ENCODE results near the gene TFDP2. TPM values are rescaled to one million over a fixed set of nuclear protein-coding genes. Genes with fewer than 3 reads are reported as not detected.

Gene TFDP2
- total RNA-seq, 1 experiment from 2014 or later: 55.4 TPM

DNA sequence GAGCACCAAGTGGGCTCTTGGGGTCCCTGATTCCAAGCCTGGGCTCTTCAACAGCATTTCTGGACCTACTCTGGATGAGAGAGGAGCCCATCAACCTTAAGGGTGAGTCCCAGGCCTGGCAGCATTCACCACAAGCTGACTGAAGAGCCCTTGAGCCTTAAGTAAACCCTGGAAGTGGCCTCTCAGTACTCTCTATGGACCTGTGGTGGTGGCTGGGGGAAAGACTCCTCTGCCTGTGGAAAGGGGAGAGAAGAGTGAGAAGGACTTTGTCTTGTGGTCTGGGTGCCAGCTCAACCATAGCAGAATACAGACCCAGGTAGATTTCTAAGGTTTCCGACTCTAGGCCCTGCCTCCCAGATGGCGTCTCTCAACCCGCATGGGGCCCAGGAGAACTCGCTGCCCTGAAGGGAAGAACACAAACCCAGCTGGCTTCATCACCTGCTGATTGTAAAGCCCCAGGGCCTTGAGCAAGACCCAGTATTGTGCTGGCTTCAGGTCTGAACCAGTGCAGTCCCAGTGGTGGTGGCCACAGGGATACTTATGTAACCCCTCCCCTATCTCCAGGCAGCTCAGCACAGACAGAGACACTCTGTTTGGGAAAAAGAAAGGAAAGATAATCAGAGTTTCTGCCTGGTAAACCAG lies 71.4 kb downstream of the TFDP2 start:
- BruUV-seq (replicated peaks): no TSS peak
- DNase-seq (ENCODE audit: low read depth, low spot score) (no peak), ATAC-seq (no peak)
- ChIA-PET RAD21 (ENCODE audit: low non-redundant PET in 1 of 2, low total read pairs in 2 of 2, uncharacterized antibody in 2 of 2, unreplicated experiment in 2 of 2) (no interaction called here), CTCF (no interaction called here), POLR2A (no interaction called here)
- Histone ChIP-seq H3K79me2 (ENCODE audit: insufficient read depth, low read length) (no peaks in the 10 kb centered on the region), H3K4me2 (ENCODE audit: low read length) (no peak overlapping the region), H3K27me3 (ENCODE audit: insufficient read depth, low read length) (no peaks in the 10 kb centered on the region), H4K20me1 (ENCODE audit: insufficient read depth) (no peaks in the 10 kb centered on the region), H2AFZ (ENCODE audit: low read depth, low read length, poor library complexity, severe bottlenecking) (no peak overlapping the region), H3K4me1 (ENCODE audit: control insufficient read depth in 1 of 2, insufficient read depth in 2 of 2, low read length in 2 of 2) (no peaks in the 10 kb centered on the region), H3K9ac (ENCODE audit: low read length) (no peak overlapping the region), H3K9me2 (ENCODE audit: insufficient read depth) (no peaks in the 10 kb centered on the region), H3K36me3 (ENCODE audit: control insufficient read depth in 1 of 2, insufficient read depth in 2 of 2, low read length in 2 of 2) (no peaks in the 10 kb centered on the region), H3K9me3 (ENCODE audit: control insufficient read depth in 1 of 2, insufficient read depth in 1 of 2, low read depth in 1 of 2, low read length in 2 of 2) (no peaks in the 10 kb centered on the region), H3K4me3 (replicated peaks in 1 of 2; ENCODE audit: low read depth in 1 of 2, low read length in 2 of 2) (no peak overlapping the region), H3K27ac (ENCODE audit: low read depth, low read length) (no peak overlapping the region)
- TF ChIP-seq, protein P1, sequence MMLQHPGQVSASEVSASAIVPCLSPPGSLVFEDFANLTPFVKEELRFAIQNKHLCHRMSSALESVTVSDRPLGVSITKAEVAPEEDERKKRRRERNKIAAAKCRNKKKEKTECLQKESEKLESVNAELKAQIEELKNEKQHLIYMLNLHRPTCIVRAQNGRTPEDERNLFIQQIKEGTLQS (IDR thresholded peaks at IDR 0.05): no peak
- TF ChIP-seq EGR1 (IDR thresholded peaks at IDR 0.05; ENCODE audit: low read depth) (no peak), ELF1 (IDR thresholded peaks at IDR 0.05; ENCODE audit: borderline replicate concordance, low read depth) (no peak), POLR2A (IDR thresholded peaks at IDR 0.05; ENCODE audit: borderline replicate concordance, extremely low read depth, insufficient read depth, insufficient read length) (no peak), EZH2 (IDR thresholded peaks at IDR 0.05) (no peak), YY1 (IDR thresholded peaks at IDR 0.05; ENCODE audit: extremely low read depth, insufficient replicate concordance, low read depth, low read length) (no peak), EZH2phosphoT487 (IDR thresholded peaks at IDR 0.05; ENCODE audit: borderline replicate concordance) (no peak), CEBPB (IDR thresholded peaks at IDR 0.05; ENCODE audit: low read depth) (no peak)
- TF ChIP-seq, protein P2, sequence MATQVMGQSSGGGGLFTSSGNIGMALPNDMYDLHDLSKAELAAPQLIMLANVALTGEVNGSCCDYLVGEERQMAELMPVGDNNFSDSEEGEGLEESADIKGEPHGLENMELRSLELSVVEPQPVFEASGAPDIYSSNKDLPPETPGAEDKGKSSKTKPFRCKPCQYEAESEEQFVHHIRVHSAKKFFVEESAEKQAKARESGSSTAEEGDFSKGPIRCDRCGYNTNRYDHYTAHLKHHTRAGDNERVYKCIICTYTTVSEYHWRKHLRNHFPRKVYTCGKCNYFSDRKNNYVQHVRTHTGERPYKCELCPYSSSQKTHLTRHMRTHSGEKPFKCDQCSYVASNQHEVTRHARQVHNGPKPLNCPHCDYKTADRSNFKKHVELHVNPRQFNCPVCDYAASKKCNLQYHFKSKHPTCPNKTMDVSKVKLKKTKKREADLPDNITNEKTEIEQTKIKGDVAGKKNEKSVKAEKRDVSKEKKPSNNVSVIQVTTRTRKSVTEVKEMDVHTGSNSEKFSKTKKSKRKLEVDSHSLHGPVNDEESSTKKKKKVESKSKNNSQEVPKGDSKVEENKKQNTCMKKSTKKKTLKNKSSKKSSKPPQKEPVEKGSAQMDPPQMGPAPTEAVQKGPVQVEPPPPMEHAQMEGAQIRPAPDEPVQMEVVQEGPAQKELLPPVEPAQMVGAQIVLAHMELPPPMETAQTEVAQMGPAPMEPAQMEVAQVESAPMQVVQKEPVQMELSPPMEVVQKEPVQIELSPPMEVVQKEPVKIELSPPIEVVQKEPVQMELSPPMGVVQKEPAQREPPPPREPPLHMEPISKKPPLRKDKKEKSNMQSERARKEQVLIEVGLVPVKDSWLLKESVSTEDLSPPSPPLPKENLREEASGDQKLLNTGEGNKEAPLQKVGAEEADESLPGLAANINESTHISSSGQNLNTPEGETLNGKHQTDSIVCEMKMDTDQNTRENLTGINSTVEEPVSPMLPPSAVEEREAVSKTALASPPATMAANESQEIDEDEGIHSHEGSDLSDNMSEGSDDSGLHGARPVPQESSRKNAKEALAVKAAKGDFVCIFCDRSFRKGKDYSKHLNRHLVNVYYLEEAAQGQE (IDR thresholded peaks at IDR 0.05; ENCODE audit: low read depth): no peak
- intact Hi-C loops (cut with micrococcal nuclease): no loop called here

Data from HCT116 (cell line).